HEK293 (cell line): ENCODE data around the gene MAP7D1.

Experiments
- CTCF ChIA-PET: fragments of 350-600 bp; formaldehyde crosslinking; extraction: SDS; loops from one replicate; lab custom pipeline; 2021; ENCODE audit warnings: antibody characterized with exemption; lab: Yijun Ruan, JAX
- POLR2A ChIA-PET: fragments of 300-600 bp; formaldehyde crosslinking; extraction: SDS; loops from one replicate; lab custom pipeline; 2020; ENCODE audit warnings: antibody characterized with exemption, inconsistent platforms; lab: Yijun Ruan, JAX
- H3K27ac ChIP-seq: fragments of 200-500 bp; sonication (Bioruptor generic); 2 replicates; pipeline ENCODE4 v1.5.1; 2014; ENCODE audit warnings: low read depth, low read length, control low read depth, inconsistent platforms; ENCODE audit errors: extremely low read depth
- H3K36me3 ChIP-seq, 2 experiments: fragments of 200-500 bp in 1 of 2; sonication (Bioruptor generic) in 1 of 2; 1 replicate in 1 of 2; 2 replicates in 1 of 2; pipeline ENCODE4 v1.5.1; 2014 to 2017; ENCODE audit warnings: inconsistent platforms in 2 of 2, low read length in 2 of 2; ENCODE audit not compliant: control insufficient read depth in 2 of 2, insufficient read depth in 1 of 2
- H3K4me1 ChIP-seq: fragments of 200-500 bp; sonication (Bioruptor generic); 2 replicates; pipeline ENCODE4 v1.5.1; 2014; ENCODE audit warnings: mild to moderate bottlenecking, low read length, inconsistent platforms; ENCODE audit not compliant: control insufficient read depth, insufficient read depth
- H3K4me3 ChIP-seq: 2 replicates; pipeline ENCODE4 v1.5.1; 2011; ENCODE audit warnings: low read depth, mild to moderate bottlenecking, control low read depth, low read length, moderate library complexity
- H3K9me3 ChIP-seq: fragments of 200-500 bp; sonication (Bioruptor generic); 2 replicates; pipeline ENCODE4 v1.5.1; 2014; ENCODE audit warnings: low read depth, low read length, inconsistent platforms; ENCODE audit not compliant: control insufficient read depth, insufficient read depth
- EGR2 ChIP-seq: fragments of 450-650 bp; formaldehyde crosslinking; IDR thresholded peaks from 2 replicates; pipeline ENCODE4 v1.5.1; 2016; ENCODE audit warnings: low read depth, missing biosample characterization, missing genetic modification characterization
- HIC1 ChIP-seq: fragments of 450-650 bp; formaldehyde crosslinking; IDR thresholded peaks from 2 replicates; pipeline ENCODE4 v1.5.1; 2016; ENCODE audit warnings: missing biosample characterization, missing genetic modification characterization
- KLF16 ChIP-seq: fragments of 450-650 bp; formaldehyde crosslinking; IDR thresholded peaks from 2 replicates; pipeline ENCODE4 v1.5.1; 2017; ENCODE audit warnings: missing biosample characterization, missing genetic modification characterization
- KLF8 ChIP-seq: fragments of 450-650 bp; formaldehyde crosslinking; IDR thresholded peaks from 2 replicates; pipeline ENCODE4 v1.5.1; 2016; ENCODE audit warnings: missing biosample characterization, missing genetic modification characterization
- MEIS1 ChIP-seq: sonication (generic); formaldehyde crosslinking; IDR thresholded peaks from 2 replicates; pipeline ENCODE4 v1.8.1; 2022; ENCODE audit warnings: missing genetic modification reagents, mild to moderate bottlenecking, borderline replicate concordance
- MZF1 ChIP-seq: fragments of 450-650 bp; formaldehyde crosslinking; IDR thresholded peaks from 2 replicates; pipeline ENCODE4 v1.5.1; 2017; ENCODE audit warnings: missing biosample characterization, missing genetic modification characterization, borderline replicate concordance
- PATZ1 ChIP-seq: fragments of 450-650 bp; formaldehyde crosslinking; IDR thresholded peaks from 2 replicates; pipeline ENCODE4 v1.5.1; 2016; ENCODE audit warnings: missing biosample characterization, missing genetic modification characterization
- PRDM6 ChIP-seq: fragments of 450-650 bp; formaldehyde crosslinking; IDR thresholded peaks from 2 replicates; pipeline ENCODE4 v1.5.1; 2017; ENCODE audit warnings: missing biosample characterization, missing genetic modification characterization
- SALL2 ChIP-seq: fragments of 450-650 bp; formaldehyde crosslinking; IDR thresholded peaks from 2 replicates; pipeline ENCODE4 v1.5.0; 2017; ENCODE audit warnings: missing biosample characterization, mild to moderate bottlenecking, missing genetic modification characterization, borderline replicate concordance
- SCRT1 ChIP-seq: fragments of 450-650 bp; formaldehyde crosslinking; IDR thresholded peaks from 2 replicates; pipeline ENCODE4 v1.5.1; 2016; ENCODE audit warnings: missing biosample characterization, missing genetic modification characterization, borderline replicate concordance
- SP2 ChIP-seq: fragments of 450-650 bp; formaldehyde crosslinking; IDR thresholded peaks from 2 replicates; pipeline ENCODE4 v1.5.1; 2016; ENCODE audit warnings: missing biosample characterization, missing genetic modification characterization
- ZBTB11 ChIP-seq: fragments of 450-650 bp; formaldehyde crosslinking; conservative IDR thresholded peaks from 2 replicates; pipeline ENCODE4 v1.5.1; 2016; ENCODE audit warnings: low read depth, missing biosample characterization, missing genetic modification characterization
- ZBTB21 ChIP-seq: fragments of 450-650 bp; formaldehyde crosslinking; IDR thresholded peaks from 2 replicates; pipeline ENCODE4 v1.5.1; 2017; ENCODE audit warnings: missing biosample characterization, missing genetic modification characterization
- ZNF10 ChIP-seq: fragments of 450-650 bp; formaldehyde crosslinking; IDR thresholded peaks from 2 replicates; pipeline ENCODE4 v1.5.1; 2017; ENCODE audit warnings: missing biosample characterization, missing genetic modification characterization
- ZNF112 ChIP-seq: fragments of 450-650 bp; formaldehyde crosslinking; IDR thresholded peaks from 2 replicates; pipeline ENCODE4 v1.5.0; 2017; ENCODE audit warnings: missing biosample characterization, missing genetic modification characterization
- ZNF133 ChIP-seq: fragments of 450-650 bp; formaldehyde crosslinking; IDR thresholded peaks from 2 replicates; pipeline ENCODE4 v1.5.1; 2016; ENCODE audit warnings: missing biosample characterization, missing genetic modification characterization
- ZNF350 ChIP-seq: fragments of 450-650 bp; formaldehyde crosslinking; IDR thresholded peaks from 2 replicates; pipeline ENCODE4 v1.5.0; 2017; ENCODE audit warnings: missing biosample characterization, mild to moderate bottlenecking, missing genetic modification characterization
- ZNF354C ChIP-seq: fragments of 450-650 bp; formaldehyde crosslinking; IDR thresholded peaks from 2 replicates; pipeline ENCODE4 v1.5.1; 2016; ENCODE audit warnings: missing biosample characterization, missing genetic modification characterization, low read depth, borderline replicate concordance
- ZNF510 ChIP-seq: fragments of 450-650 bp; formaldehyde crosslinking; IDR thresholded peaks from 2 replicates; pipeline ENCODE4 v1.5.1; 2018; ENCODE audit warnings: mild to moderate bottlenecking, missing genetic modification characterization, missing biosample characterization; ENCODE audit not compliant: insufficient replicate concordance
- ZNF529 ChIP-seq: fragments of 450-650 bp; formaldehyde crosslinking; IDR thresholded peaks from 2 replicates; pipeline ENCODE4 v1.5.1; 2017; ENCODE audit warnings: missing genetic modification characterization, missing biosample characterization; ENCODE audit not compliant: insufficient replicate concordance
- ZNF549 ChIP-seq: fragments of 450-650 bp; IDR thresholded peaks from 2 replicates; pipeline ENCODE4 v1.5.1; 2018; ENCODE audit warnings: missing biosample characterization, missing genetic modification characterization, mild to moderate bottlenecking, inconsistent platforms, moderate library complexity
- ZNF558 ChIP-seq: fragments of 450-650 bp; formaldehyde crosslinking; IDR thresholded peaks from 2 replicates; pipeline ENCODE4 v1.5.1; 2016; ENCODE audit warnings: missing biosample characterization, missing genetic modification characterization
- ZNF610 ChIP-seq: fragments of 450-650 bp; formaldehyde crosslinking; IDR thresholded peaks from 2 replicates; pipeline ENCODE4 v1.5.1; 2016; ENCODE audit warnings: missing biosample characterization, missing genetic modification characterization, borderline replicate concordance
- ZNF660 ChIP-seq: fragments of 450-650 bp; IDR thresholded peaks from 2 replicates; pipeline ENCODE4 v1.5.1; 2018; ENCODE audit warnings: missing biosample characterization, mild to moderate bottlenecking, missing genetic modification characterization
- ZNF707 ChIP-seq: fragments of 450-650 bp; formaldehyde crosslinking; IDR thresholded peaks from 2 replicates; pipeline ENCODE4 v1.5.1; 2016; ENCODE audit warnings: missing biosample characterization, missing genetic modification characterization
- ZNF777 ChIP-seq: fragments of 450-650 bp; formaldehyde crosslinking; IDR thresholded peaks from 2 replicates; pipeline ENCODE4 v1.5.1; 2017; ENCODE audit warnings: missing biosample characterization, missing genetic modification characterization, borderline replicate concordance
- ZNF830 ChIP-seq: fragments of 450-650 bp; IDR thresholded peaks from 2 replicates; pipeline ENCODE4 v1.5.0; 2018; ENCODE audit warnings: missing biosample characterization, missing genetic modification characterization, low read depth, mild to moderate bottlenecking, moderate library complexity
- ZSCAN16 ChIP-seq: fragments of 450-650 bp; formaldehyde crosslinking; IDR thresholded peaks from 2 replicates; pipeline ENCODE4 v1.5.1; 2016; ENCODE audit warnings: missing biosample characterization, missing genetic modification characterization

The MAP7D1 gene

GRCh38 chr1:36149237-36149972 is 6.6 kb upstream of the MAP7D1 start, which contains the start of gene TRAPPC3:
TRAPPC3 (minus strand) TSS chr1:36149486; CDS start chr1:36149378, 108 bp downstream.
- peak within 1 kb of the TSS; percentile 61; the same call in 1 of the 2 replicates for H3K27ac ChIP-seq
- H3K9me3 ChIP-seq = no peaks in the 10 kb centered on the region
- peak within 1 kb of the TSS; percentile 90 for H3K4me3 ChIP-seq
- POLR2A ChIA-PET = interaction anchor here (0.6 to 3.8 kb wide), 27 partner anchors 9 to 341 kb away, joined by 3 to 28 read pairs (median 4); partner anchors contain the start of genes AGO4, LSM10, MRPS15 and OSCP1
- peaks cover 0 to 17% of the 10 kb centered on the region in 2 experiments; a peak in 1 of 3 replicates for H3K36me3 ChIP-seq
- H3K4me1 ChIP-seq = no peaks in the 10 kb centered on the region
- CTCF ChIA-PET = interaction anchor here (0.6 to 4.4 kb wide), 50 partner anchors 10 to 590 kb away, joined by 3 to 132 read pairs (median 5); partner anchors contain the start of genes AGO1 and THRAP3
- no peak for TF ChIP-seq PRDM6 (tag by site-specific recombination)
- TF ChIP-seq ZNF529 (tag by site-specific recombination) = no peak
- no peak for TF ChIP-seq ZNF350 (tag by site-specific recombination)
- 0 out of 2 replicates have a peak, but pooled peaks have one; percentile 26 for TF ChIP-seq EGR2 (tag by site-specific recombination)
- no peak for TF ChIP-seq ZNF10
- peak; percentile 83 for TF ChIP-seq SP2
- TF ChIP-seq ZNF549 (tag by site-specific recombination) = no peak
- TF ChIP-seq ZNF354C (tag by site-specific recombination) = no peak
- TF ChIP-seq MZF1 (tag by site-specific recombination) = no peak
- no peak for TF ChIP-seq SALL2 (tag by site-specific recombination)
- peak; percentile 88 for TF ChIP-seq ZBTB11 (tag by site-specific recombination)
- TF ChIP-seq ZSCAN16 (tag by site-specific recombination) = no peak
- TF ChIP-seq ZNF133 (tag by site-specific recombination) = no peak
- peak; percentile 74; the same call in 1 of the 2 replicates for TF ChIP-seq KLF16 (tag by site-specific recombination)
- peak; percentile 90 for TF ChIP-seq ZNF660 (tag by site-specific recombination)
- TF ChIP-seq KLF8 (tag by site-specific recombination) = peak; percentile 90
- TF ChIP-seq ZNF707 (tag by site-specific recombination) = no peak
- peak; percentile 59; the same call in 1 of the 2 replicates for TF ChIP-seq ZNF558 (tag by site-specific recombination)
- no peak for TF ChIP-seq ZNF112 (tag by site-specific recombination)
- TF ChIP-seq ZNF830 = no peak
- TF ChIP-seq ZNF610 (tag by site-specific recombination) = 0 out of 2 replicates have a peak, but pooled peaks have one; percentile 15
- TF ChIP-seq ZBTB21 = no peak
- TF ChIP-seq ZNF510 (tag by site-specific recombination) = no peak
- no peak for TF ChIP-seq MEIS1 (CRISPR knock-in tag)
- peak; percentile 16; the same call in 1 of the 2 replicates for TF ChIP-seq ZNF777 (tag by site-specific recombination)
- peak; percentile 69 for TF ChIP-seq PATZ1 (tag by site-specific recombination)
- no peak for TF ChIP-seq SCRT1
- peak; percentile 98 for TF ChIP-seq HIC1 (tag by site-specific recombination)
